ENCODE measurements around the gene CD55.

- TF ChIP-seq CTCF (conservative IDR thresholded peaks at IDR 0.05; ENCODE audit: low read length) (no peak), EZH2phosphoT487 (IDR thresholded peaks at IDR 0.05; ENCODE audit: borderline replicate concordance) (no peak)
Observed at GRCh38 chr1:207286786-207287468, 34.6 kb upstream of the CD55 start.

Measured in Loucy (cell line).